Vagina (tissue), 2 donors: ENCODE results near the gene COL12A1.

ENCODE experiments used
- POLR2A ChIP-seq, 2 donors: fragments of 450-650 bp; IDR thresholded peaks; one replicate each; pipeline ENCODE4 v1.6.1; 2017; ENCODE audit warnings: antibody characterized with exemption in 2 of 2, mild to moderate bottlenecking in 2 of 2, moderate library complexity in 2 of 2
- POLR2AphosphoS5 ChIP-seq, 2 donors: sonication (generic); formaldehyde crosslinking; IDR thresholded peaks; one replicate each; pipeline ENCODE4 v1.9.0; 2017; ENCODE audit warnings: antibody characterized with exemption in 2 of 2, mild to moderate bottlenecking in 2 of 2, low read depth in 1 of 2; ENCODE audit not compliant: insufficient read depth in 1 of 2
- TF ChIP-seq, protein P1 (sequence below), 3 experiments: fragments of 450-650 bp in 2 of 3; fragments of 200-600 bp in 1 of 3; sonication (generic) in 1 of 3; IDR thresholded peaks; one replicate each; pipeline ENCODE4 v1.5.1; 2017 to 2019; ENCODE audit warnings: antibody characterized with exemption in 3 of 3, mild to moderate bottlenecking in 2 of 3, moderate library complexity in 2 of 3

DNA sequence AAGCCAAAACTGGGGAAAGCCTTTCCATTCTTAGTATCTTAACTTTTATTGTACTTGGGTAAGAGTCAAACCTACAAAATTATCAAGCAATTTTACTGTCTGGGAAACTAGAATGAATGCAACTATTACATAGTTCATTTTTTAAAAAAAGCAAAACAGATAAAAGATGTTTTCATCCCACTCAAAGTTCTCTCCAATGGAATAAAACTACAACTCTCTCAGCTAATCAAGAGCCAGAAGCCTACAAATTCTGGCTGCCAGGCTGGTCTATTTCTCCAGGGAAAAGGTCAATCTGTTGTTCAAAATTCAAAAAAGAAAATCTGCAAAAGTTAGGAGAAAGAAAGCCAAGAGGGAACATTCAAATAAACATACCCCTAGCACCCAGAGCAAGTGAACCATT lies 56.2 kb downstream of the COL12A1 start:
- TF ChIP-seq POLR2A (IDR thresholded peaks at IDR 0.05): no peak
- TF ChIP-seq, protein P1, sequence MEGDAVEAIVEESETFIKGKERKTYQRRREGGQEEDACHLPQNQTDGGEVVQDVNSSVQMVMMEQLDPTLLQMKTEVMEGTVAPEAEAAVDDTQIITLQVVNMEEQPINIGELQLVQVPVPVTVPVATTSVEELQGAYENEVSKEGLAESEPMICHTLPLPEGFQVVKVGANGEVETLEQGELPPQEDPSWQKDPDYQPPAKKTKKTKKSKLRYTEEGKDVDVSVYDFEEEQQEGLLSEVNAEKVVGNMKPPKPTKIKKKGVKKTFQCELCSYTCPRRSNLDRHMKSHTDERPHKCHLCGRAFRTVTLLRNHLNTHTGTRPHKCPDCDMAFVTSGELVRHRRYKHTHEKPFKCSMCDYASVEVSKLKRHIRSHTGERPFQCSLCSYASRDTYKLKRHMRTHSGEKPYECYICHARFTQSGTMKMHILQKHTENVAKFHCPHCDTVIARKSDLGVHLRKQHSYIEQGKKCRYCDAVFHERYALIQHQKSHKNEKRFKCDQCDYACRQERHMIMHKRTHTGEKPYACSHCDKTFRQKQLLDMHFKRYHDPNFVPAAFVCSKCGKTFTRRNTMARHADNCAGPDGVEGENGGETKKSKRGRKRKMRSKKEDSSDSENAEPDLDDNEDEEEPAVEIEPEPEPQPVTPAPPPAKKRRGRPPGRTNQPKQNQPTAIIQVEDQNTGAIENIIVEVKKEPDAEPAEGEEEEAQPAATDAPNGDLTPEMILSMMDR (IDR thresholded peaks at IDR 0.05): no peak
- no peak for TF ChIP-seq POLR2AphosphoS5 (IDR thresholded peaks at IDR 0.05; ENCODE audit: insufficient read depth in 1 of 2, low read depth in 1 of 2)
